HG02852 (cell line): ENCODE results near the gene SLC9A9.

Source experiments
- ATAC-seq: cut with Tn5 transposase; IDR thresholded peaks from one replicate; pipeline ENCODE4 v1.9.1; 2021; ENCODE audit warnings: mild to moderate bottlenecking, moderate library complexity; ENCODE audit not compliant: unreplicated experiment

SLC9A9 gene

DNA sequence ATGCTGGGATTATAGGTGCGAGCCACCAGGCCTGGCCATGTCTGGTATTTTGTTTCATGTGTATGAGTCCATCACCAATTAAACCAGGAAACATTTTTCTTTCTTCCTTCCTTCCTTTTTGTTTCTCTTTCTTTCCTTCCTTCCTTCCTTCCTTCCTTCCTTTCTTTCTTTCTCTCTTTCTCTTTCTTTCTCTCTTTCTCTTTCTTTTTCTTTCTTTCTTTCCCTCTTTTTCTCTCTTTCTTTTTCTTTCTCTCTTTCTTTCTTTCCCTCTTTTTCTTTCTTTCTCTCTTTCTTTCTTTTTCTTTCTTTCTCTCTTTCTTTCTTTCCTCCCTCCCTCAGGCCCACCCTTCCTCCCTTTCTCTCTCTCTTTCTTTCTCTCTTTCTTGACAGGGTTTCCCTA is 83.4 kb downstream of the SLC9A9 start:
- ATAC-seq = no peak

DNA sequence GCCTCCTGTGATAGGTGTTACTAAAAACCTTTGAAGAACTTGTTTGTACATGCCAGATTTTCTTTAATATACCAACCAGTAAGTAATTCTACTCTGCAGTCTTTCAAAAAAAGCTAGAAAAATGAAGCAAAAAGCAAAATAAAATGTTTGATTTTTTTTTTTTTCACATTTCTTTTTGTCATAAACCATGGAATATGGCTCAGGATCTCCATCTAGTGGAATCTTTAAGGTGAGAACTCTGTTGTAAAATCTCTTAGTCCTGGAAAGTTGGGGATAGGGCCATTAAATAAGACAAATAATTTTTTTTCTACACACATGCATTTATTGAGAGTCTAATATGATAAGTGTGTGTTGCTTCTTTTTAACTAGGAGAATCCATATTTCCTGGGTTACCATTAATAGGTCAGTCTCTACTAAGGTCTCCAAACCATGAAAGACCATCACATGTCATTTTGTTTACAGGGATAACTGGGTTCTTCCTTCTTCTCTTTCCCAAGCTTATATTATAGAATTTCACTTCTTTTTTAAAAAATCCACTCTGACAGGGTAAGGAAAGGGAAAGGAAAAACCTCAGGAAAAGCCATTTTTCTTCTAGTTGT is 84.6 kb downstream of the SLC9A9 start:
- ATAC-seq = no peak

DNA sequence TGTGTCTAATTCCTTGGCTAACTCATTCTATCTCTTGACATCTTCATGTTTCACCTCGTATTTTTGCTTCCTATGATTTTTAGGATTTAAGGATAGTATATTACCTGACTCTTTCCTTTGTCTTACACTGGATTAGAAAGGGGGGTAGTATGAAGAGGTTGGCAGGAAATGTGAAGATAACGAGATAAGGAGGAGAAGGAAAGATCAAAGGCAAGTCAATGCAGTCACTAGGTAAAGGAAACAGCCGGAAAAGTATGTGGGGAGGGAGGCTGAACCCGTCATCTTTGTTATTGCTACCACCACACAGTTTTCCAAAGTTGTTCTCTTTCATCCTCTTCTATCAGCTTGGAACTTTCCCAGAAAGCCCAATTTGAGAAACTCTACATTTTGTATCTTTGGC is 90.6 kb downstream of the SLC9A9 start:
- no peak for ATAC-seq

DNA sequence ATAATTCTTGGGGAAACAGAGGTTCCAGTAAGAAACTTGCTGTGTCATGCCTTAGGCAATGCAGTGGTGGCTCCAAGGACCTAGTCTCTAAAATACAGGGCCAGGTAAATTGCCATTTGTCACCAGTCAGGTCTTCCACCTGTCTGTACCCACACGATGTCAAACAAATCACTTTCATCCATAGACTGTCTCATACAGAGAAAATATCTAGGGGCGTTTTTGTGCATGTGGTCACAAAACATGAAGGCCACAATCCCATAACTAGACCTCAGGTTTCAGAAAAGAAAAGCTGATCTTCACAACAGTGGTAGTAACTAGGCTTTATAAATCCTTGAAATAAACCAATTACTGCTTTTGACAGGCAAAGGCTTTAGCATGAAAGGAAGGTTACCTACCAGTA is 92.3 kb downstream of the SLC9A9 start:
- ATAC-seq = peak; percentile 41

DNA sequence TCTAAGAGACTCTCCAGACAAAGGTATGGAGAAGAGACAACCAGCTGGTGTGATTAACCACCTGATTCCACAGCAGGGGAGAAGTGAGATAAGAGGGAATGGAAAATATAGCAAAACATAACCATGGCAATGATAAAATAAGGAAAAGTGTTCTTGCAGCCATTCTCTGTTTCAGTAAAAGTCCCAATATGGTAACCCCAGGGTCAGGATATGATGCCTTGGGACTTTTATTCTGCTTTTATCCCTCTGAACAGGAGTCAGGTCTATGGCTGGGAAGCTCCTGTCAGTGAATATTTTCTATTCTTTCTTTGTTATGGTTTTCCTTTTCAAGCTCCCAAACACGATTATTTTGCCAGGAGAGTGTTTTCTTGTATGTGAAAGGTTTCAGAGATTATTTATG is 94.2 kb downstream of the SLC9A9 start:
- ATAC-seq = no peak

DNA sequence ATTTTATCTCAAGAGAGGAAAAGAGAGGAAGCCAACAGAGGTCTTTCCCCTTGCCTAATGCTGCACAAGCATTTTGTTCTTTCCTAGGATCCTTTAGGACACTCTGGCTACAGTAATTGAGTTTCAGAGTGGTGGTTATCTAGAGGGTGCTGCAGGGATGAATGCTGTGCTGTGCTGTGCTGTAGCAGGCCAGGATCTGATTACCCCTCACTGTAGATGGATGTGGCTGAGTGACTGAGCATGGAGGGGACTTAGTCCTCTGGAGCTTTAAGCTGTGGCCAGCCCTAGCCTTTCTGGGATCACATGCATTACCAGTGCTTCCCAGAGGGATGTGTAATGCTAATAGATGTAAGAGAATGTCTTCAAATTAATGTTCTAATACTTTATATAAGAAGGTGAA is 94.8 kb downstream of the SLC9A9 start:
- ATAC-seq = no peak

DNA sequence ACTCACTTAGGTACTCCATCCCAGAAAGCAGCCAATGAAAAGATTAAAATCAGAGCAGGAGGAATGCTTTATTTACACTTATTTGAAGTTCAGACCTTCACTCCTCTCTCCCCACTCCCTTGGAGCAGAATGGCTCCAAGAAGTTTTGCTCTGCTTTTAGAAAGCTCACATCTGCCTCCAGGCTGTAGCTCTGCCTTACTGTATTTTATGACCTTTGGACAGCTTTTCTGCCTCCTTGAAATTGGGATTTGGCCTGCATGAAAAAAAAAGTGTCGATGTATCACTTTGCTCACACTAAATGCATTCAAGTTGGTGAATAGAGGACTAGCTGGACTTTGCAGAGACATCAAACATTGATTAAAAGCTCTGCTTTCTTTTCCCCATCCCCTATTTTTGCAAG is 95.3 kb downstream of the SLC9A9 start:
- ATAC-seq = no peak

DNA sequence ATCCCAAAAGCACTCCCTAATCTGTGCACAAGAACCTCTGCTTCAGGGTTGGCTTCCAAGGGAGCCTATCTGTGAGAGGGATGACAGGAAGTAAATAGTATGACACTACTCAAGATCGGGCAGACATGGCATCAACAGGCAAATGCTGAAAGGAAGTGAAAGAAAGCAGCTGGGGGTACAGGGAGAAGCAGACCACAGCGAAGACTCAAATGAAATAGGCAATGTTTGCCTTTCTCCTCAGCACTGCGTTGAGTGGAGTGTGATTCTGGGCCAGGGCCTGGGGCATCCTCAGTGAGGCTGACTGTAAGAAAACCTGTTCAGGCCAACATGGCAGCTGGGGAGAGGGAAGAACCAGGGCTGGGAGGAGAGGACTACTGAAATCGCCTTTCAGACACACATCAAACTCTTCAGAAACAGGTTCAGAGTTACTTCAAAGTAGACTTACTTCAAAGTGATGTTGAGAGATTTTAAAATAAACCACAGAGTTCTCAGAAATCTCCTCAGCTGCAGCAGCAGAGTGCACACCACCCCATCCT is 96.6 kb downstream of the SLC9A9 start:
- peak; percentile 70 for ATAC-seq

DNA sequence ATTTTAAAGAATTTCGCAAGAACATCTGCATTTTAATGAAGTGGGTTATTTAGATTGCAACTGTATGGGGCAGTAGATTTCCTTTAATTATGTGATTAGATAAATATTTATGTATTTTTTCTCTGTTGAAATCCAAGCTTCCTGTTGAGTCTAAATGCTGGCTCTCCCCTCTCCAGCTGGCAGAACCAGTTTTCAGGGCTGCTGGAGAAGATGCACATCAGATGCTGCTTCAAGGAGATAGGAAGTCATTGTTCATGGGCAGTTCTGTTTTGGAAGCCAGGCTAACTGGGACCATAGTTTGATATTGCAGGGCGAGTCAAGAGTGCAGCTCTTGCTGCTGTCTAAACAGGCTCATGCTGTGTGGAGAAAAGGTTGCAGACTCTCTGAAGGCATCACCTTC is 97.4 kb downstream of the SLC9A9 start:
- ATAC-seq = no peak

DNA sequence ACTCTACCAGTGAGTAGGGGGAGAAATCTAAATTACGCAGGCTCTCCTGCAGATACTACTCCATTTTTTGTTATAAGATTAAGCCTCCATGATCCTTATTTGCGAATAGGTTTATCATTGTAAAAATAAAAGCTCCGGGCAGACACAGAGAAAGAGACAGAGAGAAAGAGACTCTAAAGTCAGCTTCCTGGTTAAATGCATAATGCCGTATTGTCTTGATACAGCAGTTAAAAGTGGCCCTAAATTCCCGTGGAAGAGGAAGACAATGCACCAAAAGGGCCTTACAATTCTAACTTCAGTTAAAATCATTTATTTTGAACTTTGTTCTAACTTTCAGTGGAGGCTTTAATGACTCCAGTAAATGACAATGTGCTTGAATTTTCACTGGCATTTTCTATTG is 98.3 kb downstream of the SLC9A9 start:
- no peak for ATAC-seq

DNA sequence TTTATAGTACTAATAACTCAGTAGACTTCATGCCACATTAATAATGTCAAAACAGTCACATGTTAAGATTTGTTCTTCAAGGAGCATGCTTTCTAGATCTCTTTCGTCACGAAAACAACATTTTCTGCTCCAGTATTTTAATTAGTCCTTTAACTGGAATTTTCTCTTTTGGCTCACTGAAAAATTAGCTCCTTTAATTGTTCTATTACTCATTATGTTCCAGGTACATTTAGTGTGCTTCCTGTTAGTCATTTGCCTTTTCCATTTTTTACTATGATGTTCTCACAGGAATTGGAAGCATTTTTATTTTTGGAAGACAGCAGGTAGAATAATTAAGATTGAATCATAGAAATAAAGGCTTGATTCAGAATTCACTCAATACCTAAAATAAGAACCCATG is 111.2 kb downstream of the SLC9A9 start:
- ATAC-seq = no peak

DNA sequence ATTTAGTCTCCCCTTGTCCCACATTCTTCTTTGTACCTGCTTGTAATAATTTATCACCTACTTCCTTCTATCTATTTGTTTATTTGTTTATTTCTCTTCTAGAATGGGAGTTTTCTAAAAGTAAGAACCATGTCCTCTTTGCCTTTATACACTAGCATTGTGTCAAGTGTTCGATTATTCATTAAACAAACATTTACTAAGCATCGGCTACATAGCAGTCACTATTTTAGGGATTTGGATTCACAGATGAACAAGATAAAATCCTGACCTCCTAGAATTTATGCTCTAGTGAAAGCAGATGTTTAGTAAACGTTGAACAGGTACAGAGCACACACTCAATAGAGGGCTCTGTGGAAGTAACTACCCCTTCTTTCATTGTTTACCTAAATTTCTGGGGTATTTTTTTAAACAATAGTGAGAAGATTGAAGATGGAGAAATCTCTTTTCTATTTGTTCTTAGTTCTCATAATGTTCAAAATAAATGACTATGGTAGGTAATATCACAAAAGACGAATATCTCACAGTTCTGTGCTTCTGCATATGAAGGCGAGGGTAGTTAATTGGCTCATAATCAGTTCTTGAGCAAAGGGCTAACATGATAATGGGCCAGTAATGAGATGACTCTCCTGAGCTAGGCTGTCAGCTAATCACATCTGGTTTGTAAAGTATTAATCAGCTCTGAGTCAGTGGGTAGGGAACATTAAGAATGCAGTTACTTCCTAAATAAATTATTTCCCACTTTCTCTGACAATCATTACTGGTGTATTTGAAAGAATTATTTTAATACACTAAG is 111.9 kb downstream of the SLC9A9 start:
- no peak for ATAC-seq

DNA sequence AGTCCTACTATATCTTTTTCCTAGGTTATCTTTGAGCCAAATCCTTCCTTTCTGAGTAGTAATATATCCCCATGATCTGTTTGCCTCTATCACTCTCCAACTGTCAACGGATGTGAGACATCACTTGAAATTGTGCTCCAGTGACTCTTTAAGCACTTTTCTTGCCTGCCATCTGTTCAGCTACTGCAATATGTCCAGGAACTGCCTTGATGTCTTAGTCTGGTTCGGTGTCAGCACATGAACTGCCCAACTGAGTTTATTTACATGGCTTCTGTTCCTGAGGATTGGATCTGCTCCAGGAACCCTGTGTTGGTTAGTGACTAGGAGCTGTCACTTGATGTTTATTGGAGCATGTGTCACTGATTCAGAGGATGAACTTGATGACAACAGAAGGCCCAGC is 116.5 kb downstream of the SLC9A9 start:
- no peak for ATAC-seq

DNA sequence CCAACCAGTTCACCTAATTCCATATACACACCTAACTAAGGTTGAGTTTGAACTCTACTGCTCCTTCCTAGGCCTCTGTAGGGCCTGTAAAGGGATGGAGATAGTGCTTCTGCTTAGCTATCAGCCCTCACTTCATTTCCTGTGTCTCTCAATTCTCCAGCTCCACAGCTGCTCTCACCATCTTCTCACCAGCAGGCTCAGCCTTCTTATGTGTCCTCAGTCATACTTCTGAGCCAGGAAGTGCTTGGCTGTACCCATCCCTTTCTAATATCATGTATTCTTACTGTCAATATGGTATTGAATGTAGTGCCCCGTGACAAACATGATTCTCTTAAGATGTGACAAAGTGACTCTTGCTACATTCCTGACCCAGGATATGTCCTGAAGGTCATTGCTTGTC is 116.9 kb downstream of the SLC9A9 start:
- no peak for ATAC-seq

DNA sequence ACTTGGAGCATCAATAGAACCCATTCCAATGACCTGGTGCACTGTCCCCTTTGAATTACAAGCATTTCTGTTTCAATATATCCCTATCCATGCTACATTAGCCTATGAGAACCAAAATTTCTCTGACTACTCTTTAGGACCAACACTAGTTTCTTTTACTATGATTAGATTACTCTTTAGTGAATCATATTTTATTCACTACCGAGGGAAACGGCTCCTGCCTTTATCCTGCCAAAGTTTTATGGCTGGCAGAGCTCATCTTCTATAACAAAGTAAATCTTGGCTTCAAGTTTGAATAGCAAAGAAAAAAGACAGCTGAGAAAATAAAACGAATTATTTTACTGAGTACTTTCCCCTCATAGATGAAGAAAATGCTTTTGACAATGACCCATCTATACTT is 120.9 kb downstream of the SLC9A9 start:
- ATAC-seq = no peak

DNA sequence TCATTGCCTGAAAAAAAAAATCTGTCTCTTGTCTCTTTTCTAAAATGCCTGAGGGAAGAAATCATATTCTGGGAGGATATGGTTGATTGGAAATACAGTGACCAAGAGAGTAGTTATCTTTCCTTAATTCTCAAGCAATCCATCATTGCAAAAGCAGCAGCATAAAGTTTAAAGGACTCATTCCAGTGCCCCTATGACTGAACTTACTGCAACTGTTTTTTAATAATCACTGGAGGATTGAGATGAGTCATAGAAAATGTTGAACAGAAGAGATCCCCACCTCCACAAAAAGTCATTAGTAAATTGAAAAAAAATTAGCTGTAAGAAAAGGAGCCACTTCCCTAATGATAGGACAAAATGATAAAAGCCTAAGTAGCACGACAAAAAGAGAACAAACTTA is 121.5 kb downstream of the SLC9A9 start:
- ATAC-seq = no peak

DNA sequence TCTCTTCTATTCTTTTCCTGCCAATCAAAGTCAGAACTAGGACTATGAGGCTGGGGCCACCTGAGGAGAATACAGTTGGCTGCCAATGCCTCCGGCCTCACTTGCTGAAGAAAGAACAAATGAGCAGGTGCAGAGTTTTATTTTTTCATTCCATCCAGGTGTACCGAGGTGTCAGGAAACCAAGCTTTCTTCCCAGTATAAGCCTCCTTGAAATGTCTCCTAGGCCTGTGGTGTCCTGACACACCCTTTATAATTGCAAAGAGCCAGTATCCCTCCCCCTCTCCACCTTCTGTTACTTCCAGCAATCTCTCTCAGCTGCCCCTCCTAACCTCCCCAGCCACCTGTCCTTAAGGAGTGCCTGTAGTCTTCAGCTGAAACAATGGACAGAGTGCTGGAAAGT is 127.9 kb downstream of the SLC9A9 start:
- no peak for ATAC-seq

DNA sequence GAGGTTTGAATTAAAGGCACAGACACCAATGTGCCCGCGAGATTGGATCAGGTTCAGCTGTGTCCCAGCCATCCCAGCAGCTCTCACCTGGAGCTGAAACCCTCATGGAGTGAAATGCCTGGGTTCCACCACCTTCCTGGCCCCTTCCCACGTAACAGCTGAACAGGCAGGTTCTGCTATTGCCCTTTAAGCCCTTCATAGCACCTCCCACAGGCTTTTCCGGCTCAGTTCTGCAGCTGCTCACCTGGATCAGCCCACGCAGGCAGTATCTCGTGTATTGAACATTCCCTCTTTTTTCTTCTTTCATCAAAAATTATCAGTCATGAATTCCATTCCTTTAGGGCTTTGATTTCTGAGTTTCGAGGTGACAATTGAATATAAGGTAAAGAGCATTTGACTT is 129.8 kb downstream of the SLC9A9 start:
- no peak for ATAC-seq

DNA sequence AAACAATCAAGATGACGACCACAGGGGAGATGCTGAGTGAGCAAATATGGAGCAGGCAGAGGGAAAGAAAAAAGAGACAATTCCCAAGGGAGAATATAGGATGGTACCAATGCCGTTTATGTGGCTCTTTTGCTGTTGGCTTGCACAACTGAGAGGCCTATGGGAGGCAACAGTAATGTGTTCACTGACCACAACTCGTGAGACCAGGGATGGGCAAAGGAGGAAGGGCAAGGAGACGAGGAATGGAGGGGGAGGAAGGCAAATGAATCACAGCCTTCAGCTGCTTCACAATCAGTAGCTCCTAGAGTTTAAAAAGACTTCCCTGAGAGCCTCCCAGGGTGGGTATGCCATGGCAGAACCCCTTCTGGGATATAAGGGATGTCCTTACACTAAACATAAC is 131.5 kb downstream of the SLC9A9 start:
- no peak for ATAC-seq

DNA sequence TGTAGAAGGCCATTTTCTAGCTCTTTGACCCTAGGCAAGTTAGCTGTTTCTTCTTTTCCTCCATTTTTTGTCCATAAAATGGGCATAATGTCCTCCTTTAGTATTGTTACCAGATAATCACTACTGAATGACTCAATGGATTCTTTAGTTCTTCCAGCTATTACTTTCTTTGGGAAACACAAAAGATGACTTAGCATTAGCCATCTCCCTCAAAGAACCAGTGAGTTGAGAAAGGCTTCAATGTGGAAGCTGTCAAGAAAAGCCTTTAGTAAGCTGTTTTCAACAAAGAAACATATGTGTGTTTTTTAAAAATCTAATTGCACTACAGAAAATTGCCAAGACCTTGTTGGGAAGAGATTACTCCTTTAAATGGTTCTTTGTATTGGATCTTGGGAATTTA is 135.7 kb downstream of the SLC9A9 start:
- ATAC-seq = no peak

DNA sequence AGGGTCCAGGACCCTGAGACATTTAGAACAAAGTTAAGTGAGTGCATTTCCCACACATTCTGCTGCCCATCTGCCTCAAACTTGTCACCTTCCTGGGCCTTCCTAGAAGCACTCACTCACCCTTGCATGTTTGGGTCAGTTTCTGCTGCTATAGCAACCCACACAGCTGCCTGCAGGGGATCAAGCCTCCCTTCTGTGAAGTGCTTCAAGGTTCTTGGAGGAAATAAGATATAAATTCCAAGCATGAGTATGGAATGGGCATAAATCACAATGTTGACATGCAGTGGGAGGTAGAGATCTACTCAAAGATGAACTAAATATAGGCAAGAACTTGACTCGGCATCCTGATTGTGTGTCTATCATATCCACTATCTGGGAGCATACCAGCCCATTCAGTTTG is 140.4 kb downstream of the SLC9A9 start:
- ATAC-seq = no peak

DNA sequence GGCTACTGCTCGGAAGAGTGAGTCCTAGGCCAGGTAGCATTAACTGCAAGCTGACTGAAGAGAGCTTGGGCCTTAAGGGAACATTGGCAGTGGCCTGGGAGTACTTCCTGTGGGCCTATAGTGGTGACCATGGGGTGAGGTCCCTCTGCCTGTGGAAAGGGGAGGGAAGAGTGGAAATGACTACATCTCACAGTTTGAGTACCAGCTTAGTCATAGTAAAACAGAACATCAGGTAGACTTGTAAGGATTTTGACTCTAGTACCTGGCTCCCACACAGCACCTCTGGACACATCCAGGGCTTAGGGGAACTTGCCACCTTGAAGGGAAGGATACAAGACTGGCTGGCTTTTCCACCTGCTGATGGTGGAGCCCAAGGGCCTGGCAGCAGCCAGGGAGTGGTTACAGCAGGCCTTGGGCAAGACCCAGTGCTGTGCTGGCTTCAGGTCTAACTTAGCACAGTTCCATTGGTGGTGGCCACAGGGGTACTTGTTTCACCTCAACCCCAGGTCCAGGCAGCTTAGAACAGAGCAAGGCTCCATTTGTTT is 147.8 kb downstream of the SLC9A9 start:
- peak; percentile 61 for ATAC-seq
